CD4-positive, alpha-beta T cell treated with Interleukin-21 for 1 hour (primary cell): ENCODE measurements around the gene DHX57.
"Not testable (repeated sequence)": the region's sequence is repeated elsewhere in the genome, so short reads cannot be mapped to it uniquely, and the experiment has no call there.

ENCODE experiments used
- DNase-seq: peaks from one replicate; pipeline ENCODE4 v3.0.0-alpha.2; 2020

DHX57 gene

DNA sequence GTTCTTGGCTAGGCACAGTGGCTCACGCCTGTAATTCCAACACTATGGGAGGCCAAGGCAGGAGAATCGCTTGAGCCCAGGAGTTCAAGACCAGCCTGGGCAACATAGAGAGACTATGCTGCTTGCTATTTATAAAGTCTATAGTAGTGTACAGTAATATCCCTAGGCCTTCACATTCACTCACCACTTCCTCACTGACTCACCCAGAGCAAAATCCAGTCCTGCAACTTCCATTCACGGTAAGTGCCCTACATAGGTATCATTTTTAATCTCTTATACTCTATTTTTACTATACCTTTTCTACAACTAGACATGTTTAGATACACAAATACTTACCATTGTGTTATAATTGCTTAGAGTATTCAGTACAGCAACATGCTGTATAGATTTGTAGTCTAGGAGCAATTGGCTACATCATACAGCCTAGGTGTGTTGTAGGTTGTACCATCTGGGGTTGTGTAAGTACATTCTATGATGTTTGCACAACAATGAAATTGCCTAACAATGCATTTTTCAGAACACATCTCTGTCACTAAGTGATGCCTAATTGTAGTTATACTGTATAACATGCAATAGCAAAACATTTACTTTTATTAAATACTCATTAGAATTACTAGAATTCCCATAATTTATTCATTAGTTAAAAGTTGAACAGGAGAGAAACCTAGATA lies 8.8 kb downstream of the DHX57 start:
- DNase-seq, result no peak

DNA sequence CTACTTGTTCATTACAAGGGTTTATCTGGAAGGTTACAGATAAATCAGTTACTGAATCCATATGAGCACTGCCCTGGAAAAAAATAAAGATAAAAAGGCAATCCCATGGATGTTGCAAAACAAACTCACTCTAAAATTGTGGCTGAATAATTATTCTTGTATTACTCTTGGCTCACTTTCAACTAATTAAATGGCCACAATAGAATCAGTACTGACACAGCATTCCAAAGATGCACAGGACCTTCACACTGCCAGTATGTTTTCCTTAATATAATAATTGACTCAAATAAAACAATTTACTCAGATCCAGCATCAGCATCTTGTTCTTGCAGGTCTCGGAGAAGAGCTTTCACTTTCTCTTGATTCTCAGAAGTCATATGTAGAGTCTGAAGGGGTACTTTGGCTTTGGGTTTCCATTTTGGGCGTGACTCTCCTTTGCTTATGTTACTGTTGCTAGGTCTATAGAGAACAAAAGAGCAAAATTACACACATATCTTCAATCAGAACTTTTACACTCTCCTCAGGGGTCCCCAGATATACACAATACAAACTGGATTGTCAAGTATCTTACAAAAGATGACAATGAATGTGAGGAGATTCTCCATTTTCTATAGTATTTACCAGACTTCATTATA lies 12.6 kb downstream of the DHX57 start:
- DNase-seq, result peak; percentile 20

DNA sequence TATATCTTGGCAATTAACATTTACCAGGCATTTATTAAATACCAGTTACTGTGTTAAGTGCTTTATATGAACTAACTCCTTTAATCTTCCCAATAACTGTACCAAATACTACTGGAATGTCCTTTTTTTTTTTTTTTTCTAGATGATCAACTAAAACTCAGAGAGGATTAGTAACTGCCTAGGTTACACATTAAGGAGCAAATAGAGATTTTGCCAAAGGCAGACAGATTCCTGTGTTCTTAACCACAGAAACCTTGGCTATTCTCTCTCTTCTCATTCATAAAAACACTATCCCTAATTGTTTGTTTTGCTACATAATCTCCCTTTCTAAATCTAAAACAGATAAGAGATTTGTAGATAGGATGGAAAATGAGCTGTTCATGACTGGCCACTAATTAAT lies 13.3 kb downstream of the DHX57 start:
- no peak for DNase-seq

DNA sequence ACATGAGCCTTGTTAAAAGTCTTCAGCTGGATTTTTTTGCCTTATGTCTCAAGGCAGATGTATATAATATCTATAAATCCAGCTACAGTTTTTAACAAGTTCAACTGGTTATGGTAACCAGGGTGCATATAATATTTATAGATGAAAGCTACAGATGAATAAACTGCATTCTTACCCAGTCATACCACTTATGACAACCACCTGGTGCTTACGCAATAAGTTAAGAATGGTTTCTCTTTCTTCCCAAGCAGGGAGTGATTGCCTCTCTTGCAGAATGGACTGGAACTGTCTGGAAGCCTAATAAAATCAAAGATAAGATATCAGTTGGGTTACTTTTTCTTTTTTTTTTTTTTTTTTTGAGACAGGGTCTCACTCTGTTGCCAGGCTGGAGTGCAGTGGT lies 19.6 kb downstream of the DHX57 start:
- no peak for DNase-seq

DNA sequence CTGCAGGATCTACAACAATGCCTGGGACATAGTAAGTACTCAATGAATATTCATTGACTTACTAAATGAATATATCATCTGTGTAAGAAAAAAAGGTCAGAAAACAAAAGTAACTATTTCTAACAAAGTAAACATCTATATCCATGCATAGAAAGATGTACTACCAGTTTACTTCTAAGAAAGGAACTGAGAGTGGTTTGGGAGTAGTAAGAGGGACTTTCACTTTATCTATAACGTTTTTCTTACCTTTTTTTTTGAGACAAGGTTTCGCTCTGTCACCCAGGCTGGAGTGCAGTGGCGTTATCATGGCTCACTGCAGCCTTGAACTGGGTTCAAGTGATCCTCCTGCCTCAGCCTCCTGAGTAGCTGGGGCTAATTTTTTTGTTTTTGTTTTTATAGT lies 25.7 kb downstream of the DHX57 start:
- DNase-seq, result no peak

DNA sequence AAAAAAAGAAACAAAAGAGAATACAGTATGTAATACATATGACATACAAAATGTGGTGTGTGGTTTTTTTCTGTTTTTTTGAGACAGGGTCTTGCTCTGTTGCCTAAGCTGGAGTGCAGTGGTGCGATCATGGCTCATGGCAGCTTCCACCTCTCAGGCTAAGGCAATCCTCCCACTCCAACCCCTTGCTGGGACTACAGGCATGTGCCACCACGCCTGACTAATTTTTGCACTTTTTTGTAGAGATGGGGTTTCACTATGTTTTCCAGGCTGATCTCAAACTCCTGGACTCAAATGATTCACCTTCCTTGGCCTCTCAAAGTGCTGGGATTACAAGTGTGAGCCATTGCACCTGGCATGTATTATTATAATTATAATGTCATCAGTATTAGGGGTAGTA lies 38.9 kb downstream of the DHX57 start:
- DNase-seq, result no peak

DNA sequence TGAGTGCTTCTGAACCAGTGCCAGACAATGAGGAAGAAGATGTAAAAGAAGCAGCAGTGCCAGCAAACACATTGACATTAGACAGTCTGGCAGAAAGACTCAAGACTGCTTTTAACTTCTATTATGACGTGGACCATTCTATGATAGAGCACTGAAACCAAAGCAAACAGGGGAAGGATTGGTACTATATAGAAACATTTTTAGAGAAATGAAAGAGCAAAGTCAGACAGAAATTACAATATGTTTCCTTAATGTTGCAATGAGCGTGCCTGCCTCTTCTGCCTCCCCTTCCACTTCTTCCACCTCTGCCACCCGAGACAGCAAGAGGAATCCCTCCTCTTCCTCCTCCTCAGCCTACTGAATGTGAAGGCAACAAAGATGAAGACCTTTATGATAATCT lies 39.7 kb downstream of the DHX57 start:
- DNase-seq, result peak; percentile 11

DNA sequence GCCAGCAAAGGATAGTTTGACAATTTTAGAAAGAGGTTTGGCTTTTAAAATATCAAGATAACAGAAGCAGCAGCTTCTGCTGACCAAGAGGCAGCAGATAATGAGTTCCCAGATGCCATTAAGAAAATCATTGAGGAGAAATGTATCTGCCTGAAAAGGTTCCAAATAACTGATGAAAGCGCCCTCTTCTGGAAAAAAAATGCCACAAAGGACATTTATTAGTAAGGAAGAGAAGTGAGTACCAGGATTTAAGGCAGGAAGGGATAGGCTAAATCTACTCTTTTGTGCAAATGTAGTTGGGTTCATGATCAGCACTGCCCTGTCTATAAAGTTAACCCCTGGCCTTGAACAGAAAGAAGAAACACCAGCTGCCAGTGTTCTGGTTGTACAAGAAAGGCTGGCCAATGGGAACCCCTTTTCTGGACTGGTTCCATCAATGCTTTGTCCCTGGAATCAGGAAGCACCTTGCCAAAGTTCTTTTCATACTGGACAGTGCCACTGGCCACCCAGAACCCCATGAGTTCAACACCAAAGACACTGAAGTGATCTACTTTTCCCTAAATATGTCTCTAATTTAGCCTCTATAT lies 40.6 kb downstream of the DHX57 start:
- peak; percentile 30 for DNase-seq

DNA sequence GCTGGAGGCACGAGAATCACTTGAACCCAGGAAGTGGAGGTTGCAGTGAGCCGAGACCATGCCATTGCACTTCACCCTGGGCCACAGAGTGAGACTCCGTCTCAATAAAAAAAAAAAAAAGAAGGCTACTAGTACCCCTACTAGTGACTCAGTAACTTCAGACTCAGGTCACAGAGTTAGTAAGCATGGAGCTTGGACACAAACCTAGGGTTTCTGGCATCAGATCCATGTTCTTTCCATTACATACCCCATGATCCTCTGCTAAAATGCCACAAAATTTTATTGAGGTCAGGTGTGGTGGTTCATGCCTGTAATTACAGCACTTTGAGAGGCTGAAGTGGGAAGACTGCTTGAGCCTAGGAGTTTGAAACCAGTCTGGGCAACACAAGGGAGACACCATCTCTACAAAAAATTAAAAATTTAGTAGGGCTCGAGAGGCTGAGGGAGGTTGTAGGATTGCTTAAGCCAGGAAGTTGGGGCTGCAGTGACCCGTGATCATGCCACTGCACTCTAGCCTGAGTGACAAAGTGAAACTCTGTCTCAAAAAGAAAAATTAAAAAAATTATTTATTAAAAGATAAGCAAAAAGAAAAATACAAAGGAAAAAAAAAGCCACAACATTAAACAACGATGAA lies 45.1 kb downstream of the DHX57 start:
- no peak for DNase-seq

DNA sequence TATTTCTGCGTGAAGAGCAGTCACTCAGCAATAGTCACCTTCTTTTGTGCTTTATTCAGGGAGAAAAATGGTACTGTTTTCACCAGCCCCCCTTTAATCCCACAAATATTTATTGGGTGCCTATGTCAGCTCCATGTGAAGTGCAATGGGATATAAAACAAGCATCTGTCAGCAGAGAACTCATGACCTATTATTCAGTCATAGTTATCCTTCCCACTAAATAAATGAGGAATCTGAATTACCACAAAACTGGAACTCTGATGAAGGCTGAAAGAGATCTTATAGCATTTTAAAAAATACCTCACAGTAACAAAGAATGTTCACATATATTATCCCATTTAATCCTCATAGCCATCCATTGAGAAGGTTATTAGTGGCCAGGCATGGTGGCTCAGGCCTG lies 45.8 kb downstream of the DHX57 start:
- DNase-seq, result no peak

DNA sequence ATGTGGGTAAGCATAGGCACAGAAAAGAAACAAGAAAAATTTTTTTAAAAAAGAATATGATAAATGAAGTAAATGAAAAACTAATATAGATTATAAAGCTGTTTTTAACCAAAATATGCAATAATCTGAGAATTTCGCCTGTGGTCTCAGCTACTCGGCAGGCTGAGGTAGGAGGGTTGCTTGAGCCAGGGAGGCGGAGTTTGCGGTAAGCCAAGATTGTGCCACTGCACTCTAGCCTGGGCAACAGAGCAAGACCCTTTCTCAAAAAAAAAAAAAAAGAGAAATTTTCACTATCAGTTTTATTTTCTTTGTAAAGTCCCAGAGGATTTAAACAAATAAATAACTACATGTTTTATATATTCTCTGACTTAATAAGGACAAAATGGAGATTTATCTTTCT lies 47.3 kb downstream of the DHX57 start:
- DNase-seq, result no peak

DNA sequence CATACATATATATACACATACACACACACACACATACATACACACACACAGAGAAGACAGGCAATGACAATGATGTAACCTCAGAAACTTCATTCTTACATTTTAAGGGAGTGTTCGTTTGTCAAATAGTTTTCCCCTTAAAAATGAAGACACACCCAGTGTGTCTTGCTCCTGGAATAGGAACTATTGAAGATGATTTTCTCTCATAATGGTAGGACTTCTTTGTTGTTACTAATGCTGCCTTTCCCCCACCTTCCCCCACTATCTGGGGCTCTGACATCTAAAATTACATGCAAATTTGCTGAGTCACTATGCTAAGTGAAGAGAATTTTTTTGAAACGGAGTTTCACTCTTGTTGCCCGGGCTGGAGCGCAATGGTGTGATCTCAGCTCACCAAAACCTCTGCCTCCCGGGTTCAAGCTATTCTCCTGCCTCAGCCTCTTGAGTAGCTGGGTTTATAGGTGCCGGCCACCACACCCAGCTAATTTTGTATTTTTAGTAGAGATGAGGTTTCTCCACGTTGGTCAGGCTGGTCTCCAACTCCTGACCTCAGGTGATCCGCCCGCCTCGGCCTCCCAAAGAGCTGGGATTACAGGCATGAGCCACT lies 48.1 kb downstream of the DHX57 start:
- DNase-seq, result not testable (repeated sequence)

DNA sequence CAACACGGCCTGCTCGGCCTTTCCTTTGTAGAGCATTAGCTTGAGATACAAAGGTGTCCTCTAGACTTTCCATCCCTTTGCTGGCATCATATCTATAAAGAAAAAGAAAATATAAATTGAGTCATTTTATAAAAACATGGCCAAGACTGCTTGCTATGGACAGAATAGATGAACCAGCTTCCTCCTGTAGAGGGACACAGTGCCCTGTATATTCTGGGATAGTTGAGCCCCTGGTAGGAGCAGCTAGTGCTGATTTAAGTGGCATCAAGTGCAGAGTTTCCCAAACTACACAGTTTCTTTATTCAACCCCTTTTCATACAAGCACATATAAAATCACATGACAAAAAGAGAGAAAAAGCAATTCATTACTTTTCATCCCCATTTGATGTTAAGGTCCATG lies 49.8 kb downstream of the DHX57 start:
- no peak for DNase-seq

DNA sequence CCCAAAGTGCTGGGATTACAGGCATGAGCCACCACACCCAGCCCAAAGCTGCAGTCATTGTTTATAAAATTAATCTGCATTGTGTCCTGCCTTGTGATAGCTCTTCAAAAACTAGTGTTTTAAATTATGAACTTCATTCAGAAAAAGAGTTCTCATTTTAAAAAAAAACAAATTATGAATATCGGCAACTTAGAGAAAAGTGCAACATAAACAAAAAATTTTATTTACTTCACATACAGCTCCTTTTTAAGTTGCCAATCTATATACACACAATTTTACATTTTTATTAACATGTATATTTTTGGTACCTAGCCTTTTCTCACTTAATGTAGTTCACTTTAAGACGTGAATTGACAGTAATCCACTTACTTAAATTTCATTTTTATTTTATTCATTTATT lies 50.8 kb downstream of the DHX57 start:
- no peak for DNase-seq

DNA sequence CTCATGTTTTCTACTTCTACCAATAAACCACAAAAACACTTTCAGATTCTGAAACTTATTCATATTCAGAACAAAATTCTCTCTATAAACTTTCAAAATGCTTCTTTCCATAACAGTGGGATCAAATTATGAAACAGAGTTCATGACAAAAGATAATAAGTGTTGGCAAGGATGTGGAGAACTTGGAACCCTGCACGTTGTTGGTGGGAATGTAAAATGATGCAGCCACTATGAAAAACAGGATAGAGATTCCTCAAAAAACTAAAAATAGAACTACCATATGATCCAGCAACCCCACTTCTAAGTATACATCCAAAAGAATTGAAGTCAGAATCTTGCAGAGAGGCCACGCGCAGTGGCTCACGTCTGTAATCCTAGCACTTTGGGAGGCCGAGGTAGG lies 52.3 kb downstream of the DHX57 start:
- no peak for DNase-seq

DNA sequence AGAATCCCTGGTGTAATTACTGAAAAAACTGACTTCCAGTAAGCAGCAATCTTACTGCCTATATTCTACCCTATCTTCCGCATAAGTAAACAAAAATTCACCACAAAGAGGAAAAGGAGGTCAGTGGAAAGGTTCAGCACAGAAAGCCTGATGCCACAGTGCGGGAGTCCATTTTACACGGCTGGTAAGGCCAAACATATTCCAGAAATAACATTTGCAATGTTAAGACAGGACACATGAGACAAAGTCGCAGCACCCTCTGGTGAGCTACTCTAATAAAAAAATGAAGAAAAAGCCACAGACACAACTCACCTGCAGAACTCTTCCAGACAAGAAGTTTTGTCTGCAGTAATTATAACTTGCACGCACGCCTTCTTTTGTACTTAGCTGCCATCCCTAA lies 57.2 kb downstream of the DHX57 start:
- DNase-seq, result no peak

DNA sequence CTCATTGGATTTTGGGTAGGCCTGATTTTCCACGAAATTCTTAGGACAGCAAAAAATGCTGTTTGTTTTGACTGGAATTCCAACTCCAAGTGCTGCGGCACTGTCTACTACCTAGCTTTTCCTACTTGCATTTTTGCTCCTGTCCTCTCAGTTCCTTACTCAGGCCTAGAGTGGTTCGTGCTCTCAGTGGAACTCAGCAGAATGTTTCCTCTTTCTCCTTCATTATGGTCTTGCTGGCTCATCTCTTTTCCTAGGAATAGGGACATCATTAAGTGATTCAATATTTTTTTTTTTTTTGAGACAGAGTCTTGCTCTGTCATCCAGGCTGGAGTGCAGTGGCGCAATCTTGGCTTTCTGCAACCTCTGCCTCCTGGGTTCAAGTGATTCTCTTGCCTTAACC lies 59.8 kb downstream of the DHX57 start:
- no peak for DNase-seq

DNA sequence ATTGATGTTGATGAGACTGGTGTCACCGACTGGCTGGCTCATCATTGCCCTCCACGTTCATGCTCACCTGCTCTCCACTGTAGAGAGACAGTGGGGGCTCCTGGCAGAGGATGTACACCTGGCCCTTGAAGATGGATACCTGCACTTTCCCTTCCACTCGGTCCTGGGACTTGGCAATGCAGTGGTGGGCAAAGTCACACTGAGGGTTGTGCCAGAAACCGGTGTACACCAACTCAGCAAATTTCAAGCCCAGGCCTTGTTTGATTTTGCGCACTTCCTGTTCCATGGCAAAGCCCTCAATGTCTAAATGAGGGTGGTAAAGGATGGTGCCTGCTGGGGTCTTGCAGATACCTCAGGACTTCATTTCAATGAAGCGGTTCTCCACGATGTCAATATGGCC lies 65.2 kb downstream of the DHX57 start:
- DNase-seq, result no peak

DNA sequence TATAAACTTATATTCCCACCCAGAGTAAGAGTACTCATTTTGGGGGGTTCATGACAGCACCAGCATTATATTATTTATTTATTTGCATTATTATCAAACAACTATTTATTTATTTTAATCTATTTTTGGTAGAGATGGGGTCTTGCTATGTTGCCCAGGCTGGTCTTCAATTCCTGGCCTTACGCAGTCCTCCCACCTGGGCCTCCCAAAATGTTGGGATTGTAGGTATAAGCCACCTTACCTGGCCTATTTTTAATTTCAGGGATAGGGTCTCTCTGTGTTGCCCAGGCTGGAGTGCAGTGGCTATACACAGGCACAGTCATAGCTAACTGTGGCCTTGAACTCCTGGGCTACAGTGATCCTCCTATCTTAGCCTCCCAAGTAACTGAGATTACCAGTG lies 67.1 kb downstream of the DHX57 start:
- no peak for DNase-seq

DNA sequence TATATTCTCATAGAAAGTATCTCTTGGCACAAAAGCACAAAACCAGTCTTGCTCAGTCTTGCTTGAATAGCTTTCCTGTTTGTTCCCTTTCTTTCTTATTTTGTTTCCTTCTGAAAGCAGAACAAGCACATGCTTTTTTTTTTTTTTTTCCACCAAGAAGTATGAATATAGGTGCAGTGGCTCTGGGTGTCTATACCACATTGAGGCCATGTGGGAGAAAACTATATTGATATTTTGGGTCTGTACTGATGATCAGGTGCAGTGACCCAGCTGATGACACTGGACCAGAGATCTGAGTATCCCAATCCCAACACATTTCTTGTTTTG lies 69.0 kb downstream of the DHX57 start:
- DNase-seq, result no peak

DNA sequence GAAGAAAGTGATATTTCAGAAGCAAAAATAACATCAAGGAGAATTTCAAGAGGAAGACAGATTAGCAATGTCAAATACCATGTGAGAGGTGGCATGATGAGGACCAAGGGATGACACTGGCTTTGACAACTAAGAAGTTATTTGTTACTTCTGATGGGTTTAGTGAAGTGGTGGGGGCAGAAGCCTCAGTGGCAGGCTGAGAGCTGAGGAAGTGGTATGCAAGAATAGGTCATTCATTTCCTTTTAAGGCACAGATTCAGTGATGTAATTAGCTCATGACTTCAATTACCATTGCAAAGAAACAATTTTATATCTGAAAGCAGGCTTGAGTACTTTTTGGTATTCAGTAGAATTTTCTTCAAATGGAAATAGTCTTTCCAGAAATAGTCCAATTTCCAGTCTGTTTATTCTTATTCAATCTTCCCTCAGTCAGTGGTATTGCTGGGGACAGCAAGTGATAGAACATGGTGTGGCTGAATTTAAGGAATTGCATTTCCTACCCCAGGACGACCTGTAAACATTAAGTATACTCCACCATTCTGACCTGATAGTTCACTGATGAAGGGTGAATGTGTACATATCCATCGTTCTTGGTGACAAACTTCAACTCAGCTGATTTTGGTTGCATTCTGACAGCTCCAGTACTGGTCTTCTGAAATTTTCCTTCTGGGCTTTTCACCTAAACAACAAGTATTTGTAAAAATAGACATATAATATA lies 69.6 kb downstream of the DHX57 start:
- DNase-seq, result peak; percentile 3

DNA sequence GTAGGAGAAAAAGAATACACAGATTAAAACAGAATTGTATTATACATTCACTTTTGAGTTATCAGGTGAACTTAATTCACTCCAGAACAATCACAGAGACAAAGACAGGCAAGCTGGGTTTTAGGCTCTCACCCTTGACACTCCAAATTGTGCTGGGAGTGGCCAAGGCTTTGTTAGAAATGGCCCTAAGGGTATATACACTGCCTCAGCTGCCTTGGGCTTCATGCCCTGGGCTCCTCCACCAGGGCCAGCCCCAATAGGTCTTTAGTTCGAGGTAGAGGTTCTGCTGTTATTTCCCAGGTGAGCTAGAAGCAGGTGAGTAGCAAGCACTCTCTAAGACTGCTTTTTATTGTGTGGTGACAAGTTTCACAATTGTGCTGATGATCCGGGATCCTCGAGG lies 77.8 kb downstream of the DHX57 start:
- DNase-seq, result no peak

DNA sequence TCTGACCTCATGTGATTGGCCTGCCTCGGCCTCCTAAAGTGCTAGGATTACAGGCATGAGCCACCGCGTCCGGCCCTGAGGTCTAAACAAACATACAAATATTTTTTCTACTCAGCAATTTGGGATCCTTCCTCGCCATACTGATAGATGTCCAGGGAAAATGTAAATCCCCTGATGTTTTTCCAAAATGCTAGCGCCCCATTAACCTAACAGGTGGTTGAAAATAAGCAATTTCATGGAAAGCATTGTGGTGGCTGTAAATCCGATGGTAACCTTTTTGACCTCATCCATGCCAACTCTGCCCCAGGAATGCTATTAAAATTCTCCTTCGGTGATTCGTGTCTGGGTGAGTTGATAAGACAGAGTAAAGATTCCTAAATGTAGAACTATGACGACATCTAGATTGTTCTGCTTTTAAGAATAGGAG lies 78.5 kb downstream of the DHX57 start:
- no peak for DNase-seq
